Upper lobe of left lung (tissue), 6 donors: ENCODE results near the gene OLFML1. TPM values are rescaled to one million over a fixed set of nuclear protein-coding genes. Genes with fewer than 3 reads are reported as not detected.
"Not testable (repeated sequence)": the region's sequence is repeated elsewhere in the genome, so short reads cannot be mapped to it uniquely, and the experiment has no call there.

Experiments used
- ATAC-seq, 2 donors: fragments of 200-7000 bp; cut with Tn5 transposase; one replicate each; pipeline ENCODE4 v1.9.1; 2022; ENCODE audit warnings: mild to moderate bottlenecking in 2 of 2, moderate library complexity in 2 of 2; ENCODE audit not compliant: low FRiP score in 2 of 2
- DNase-seq, 2 donors: peaks; one replicate each; pipeline ENCODE4 v3.0.0-alpha.2; 2019 to 2020
- H3K27ac ChIP-seq, 4 donors: fragments of 200-600 bp; sonication (generic); one replicate each; pipeline ENCODE4 v1.5.1; 2016 to 2019
- H3K27me3 ChIP-seq, 4 donors: fragments of 200-600 bp; sonication (generic); one replicate each; pipeline ENCODE4 v1.5.1; 2017 to 2019
- H3K36me3 ChIP-seq, 4 donors: fragments of 200-600 bp; sonication (generic); one replicate each; pipeline ENCODE4 v1.5.1; 2016 to 2019
- H3K4me1 ChIP-seq, 4 donors: fragments of 200-600 bp; sonication (generic); one replicate each; pipeline ENCODE4 v1.5.1; 2018 to 2019
- H3K4me3 ChIP-seq, 4 donors: fragments of 200-600 bp; sonication (generic); one replicate each; pipeline ENCODE4 v1.5.1; 2017 to 2019; ENCODE audit warnings: mild to moderate bottlenecking in 2 of 4, moderate library complexity in 1 of 4
- H3K9me3 ChIP-seq, 4 donors: fragments of 200-600 bp; sonication (generic); one replicate each; pipeline ENCODE4 v1.5.1; 2018 to 2019
- CTCF ChIP-seq, 6 experiments: fragments of 450-650 bp in 4 of 6; fragments of 200-600 bp in 2 of 6; sonication (generic) in 2 of 6; IDR thresholded peaks; one replicate each; pipeline ENCODE4 v1.5.1; 2016 to 2019; ENCODE audit warnings: antibody characterized with exemption in 6 of 6
- EP300 ChIP-seq, 4 donors: sonication (generic); formaldehyde crosslinking; IDR thresholded peaks; one replicate each; pipeline ENCODE4 v1.5.1; 2017; ENCODE audit warnings: antibody characterized with exemption in 4 of 4, control low read depth in 2 of 4
- POLR2A ChIP-seq, 4 donors: fragments of 450-650 bp; IDR thresholded peaks; one replicate each; pipeline ENCODE4 v1.5.1; 2016 to 2017; ENCODE audit warnings: antibody characterized with exemption in 4 of 4, mild to moderate bottlenecking in 2 of 4
- POLR2AphosphoS5 ChIP-seq, 2 donors: sonication (generic); formaldehyde crosslinking; IDR thresholded peaks; one replicate each; pipeline ENCODE4 v1.5.1; 2017; ENCODE audit warnings: antibody characterized with exemption in 2 of 2
- WGBS, 2 donors: methylation state at CpG; one replicate each; pipeline ENCODE4 v1.1.5; 2017 to 2018; 5-methylcytosine and 5-hydroxymethylcytosine counted together
- total RNA-seq, 6 donors: library from RNA; depleted of rRNA in 4 of 6; stranded (reverse); fragments of >200 nt in 4 of 6; gene quantifications; one replicate each; pipeline versions ENCODE4 v1.1.0 to v1.2.1, GENCODE V29; 2016 to 2021
- donor health status: DM: no; HTN: no; CAD: no; lungs with moderate emphysema.
- donor health status: DM: no; HTN: yes; CAD: no; lungs with severe emphysema.

OLFML1 gene
- total RNA-seq, 6 donors from 2014 or later: 1.6 to 34.2 (median 4.6) TPM

DNA sequence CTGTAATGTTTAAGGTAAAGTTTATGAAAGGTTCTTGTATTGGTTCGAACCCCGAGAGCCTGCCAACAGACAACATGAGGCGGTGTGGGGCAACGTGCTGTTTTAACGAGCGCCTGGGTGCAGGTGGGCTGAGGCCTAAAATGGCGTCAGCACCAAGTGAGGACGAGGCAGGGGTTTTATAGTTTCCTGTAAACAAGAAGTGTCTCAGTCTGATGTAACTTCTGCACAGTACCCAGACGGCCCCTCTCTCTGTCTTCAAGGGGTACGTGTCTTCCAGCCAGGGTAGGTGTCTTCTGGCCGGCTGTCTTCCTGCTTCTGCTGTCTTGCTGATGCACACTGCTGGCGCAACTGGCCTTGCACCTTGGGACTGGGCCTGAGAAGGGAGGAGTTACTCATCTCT is 31.2 kb downstream of the OLFML1 start:
- H3K4me1 ChIP-seq: peaks cover 15 to 33% (median 26%) of the 10 kb centered on the region in 4 donors
- H3K27ac ChIP-seq: no peak overlapping the region
- peak in 1 of 2 donors; percentile 17 for DNase-seq
- whole genome bisulfite sequencing, 2 donors: 86% methylated on average over 12 of the region's 12 CpGs
- TF ChIP-seq EP300 (IDR thresholded peaks at IDR 0.05) (no peak), POLR2A (IDR thresholded peaks at IDR 0.05) (no peak), CTCF (IDR thresholded peaks at IDR 0.05) (no peak), POLR2AphosphoS5 (IDR thresholded peaks at IDR 0.05) (no peak)
- no peak overlapping the region for H3K4me3 ChIP-seq
- H3K36me3 ChIP-seq: no peaks in the 10 kb centered on the region
- no peak for ATAC-seq
- H3K9me3 ChIP-seq: no peaks in the 10 kb centered on the region
- peaks cover 0 to 5% (median 0%) of the 10 kb centered on the region in 4 donors for H3K27me3 ChIP-seq

GRCh38 chr11:7517743-7518142 is 32.4 kb downstream of the OLFML1 start:
- H3K9me3 ChIP-seq, ATAC-seq, H3K27ac ChIP-seq, H3K4me3 ChIP-seq, H3K36me3 ChIP-seq, H3K27me3 ChIP-seq: not testable (repeated sequence)
- 95 to 97% methylated on average over 13 of the region's 13 CpGs for WGBS, 2 donors
- peak in 1 of 2 donors; percentile 52 for DNase-seq
- peaks cover 6 to 20% (median 16%) of the 10 kb centered on the region in 4 donors for H3K4me1 ChIP-seq

- WGBS, 2 donors: 93 to 95% methylated on average over 23 of the region's 23 CpGs
- DNase-seq: no peak
- no peak overlapping the region for H3K27ac ChIP-seq
- no peak overlapping the region for H3K4me3 ChIP-seq
- TF ChIP-seq POLR2A (IDR thresholded peaks at IDR 0.05) (no peak), POLR2AphosphoS5 (IDR thresholded peaks at IDR 0.05) (no peak)
- H3K9me3 ChIP-seq: no peaks in the 10 kb centered on the region
- peaks cover 10 to 24% (median 18%) of the 10 kb centered on the region in 4 donors for H3K4me1 ChIP-seq
- ATAC-seq: no peak
- peaks cover 0 to 5% (median 0%) of the 10 kb centered on the region in 4 donors for H3K27me3 ChIP-seq
- no peaks in the 10 kb centered on the region for H3K36me3 ChIP-seq
These were observed 33.7 kb downstream of the OLFML1 start for GRCh38 chr11:7518811-7519562.

GRCh38 chr11:7520011-7520942 is 35.0 kb downstream of the OLFML1 start:
- H3K4me1 ChIP-seq: peaks cover 13 to 23% (median 19%) of the 10 kb centered on the region in 4 donors
- DNase-seq: no peak
- no peaks in the 10 kb centered on the region for H3K36me3 ChIP-seq
- H3K27ac ChIP-seq: no peak overlapping the region
- H3K4me3 ChIP-seq: no peak overlapping the region
- H3K9me3 ChIP-seq: no peaks in the 10 kb centered on the region
- ATAC-seq: no peak
- no peak for TF ChIP-seq EP300 (IDR thresholded peaks at IDR 0.05)
- no peak for TF ChIP-seq POLR2AphosphoS5 (IDR thresholded peaks at IDR 0.05)
- no peak for TF ChIP-seq POLR2A (IDR thresholded peaks at IDR 0.05)
- TF ChIP-seq CTCF (IDR thresholded peaks at IDR 0.05): no peak
- 82 to 89% methylated on average over 17 to 18 of the region's 18 CpGs for WGBS, 2 donors
- H3K27me3 ChIP-seq: no peaks in the 10 kb centered on the region

DNA sequence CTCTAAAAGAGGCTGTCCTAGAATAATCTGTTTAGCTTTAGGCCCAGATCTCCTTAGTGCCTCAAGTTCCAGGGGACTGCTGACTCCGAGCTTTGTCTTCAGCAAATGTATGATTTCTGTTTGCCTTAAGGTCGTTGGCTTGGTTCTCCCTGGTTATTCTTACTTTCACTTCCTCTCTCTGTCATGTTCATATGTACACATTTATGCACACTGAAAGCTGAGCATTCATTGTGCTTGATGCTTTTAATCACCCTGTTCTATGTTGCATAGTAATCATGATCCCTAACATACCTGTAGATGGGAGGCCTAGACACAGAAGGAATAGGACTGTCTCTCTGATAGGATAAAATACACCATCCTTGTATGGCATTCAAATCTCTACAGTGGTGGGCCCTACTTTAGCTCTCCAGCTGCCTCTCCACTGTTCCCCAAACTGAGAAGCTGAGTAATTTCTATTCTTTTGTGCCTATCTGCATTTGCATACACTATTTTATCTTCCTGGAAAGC is 35.7 kb downstream of the OLFML1 start:
- Histone ChIP-seq H3K27ac (peak overlapping the region in 1 of 4 donors; percentile 44), H3K4me1 (peaks cover 13 to 23% (median 19%) of the 10 kb centered on the region in 4 donors), H3K27me3 (no peaks in the 10 kb centered on the region), H3K36me3 (no peaks in the 10 kb centered on the region), H3K9me3 (no peaks in the 10 kb centered on the region), H3K4me3 (no peak overlapping the region)
- peak in 1 of 2 donors; percentile 53 for ATAC-seq
- DNase-seq: no peak
- TF ChIP-seq POLR2A (IDR thresholded peaks at IDR 0.05) (no peak), EP300 (IDR thresholded peaks at IDR 0.05) (no peak), CTCF (IDR thresholded peaks at IDR 0.05) (no peak), POLR2AphosphoS5 (IDR thresholded peaks at IDR 0.05) (no peak)
- 0 to 56% methylated on average over 1 to 2 of the region's 2 CpGs for WGBS, 2 donors
